SK-N-SH treated with all-trans-retinoic acid at 6 μM for 48 hours (cell line): Measurements from ENCODE around the gene C1QL2.

ENCODE experiments used
- ATAC-seq: fragments of 200-7000 bp; cut with Tn5 transposase; 3 replicates; pipeline ENCODE4 v1.9.1; 2020; ENCODE audit warnings: mild to moderate bottlenecking, moderate library complexity
- ARNTL ChIP-seq: fragments of 450-650 bp; formaldehyde crosslinking; IDR thresholded peaks from 2 replicates; pipeline ENCODE4 v1.5.0; 2020; ENCODE audit warnings: low read depth, mild to moderate bottlenecking, moderate library complexity, borderline replicate concordance
- BACH2 ChIP-seq: fragments of 250-450 bp; sonication (Bioruptor Pico); IDR thresholded peaks from 2 replicates; pipeline ENCODE4 v1.9.0; 2021; ENCODE audit warnings: mild to moderate bottlenecking, borderline replicate concordance
- CREB5 ChIP-seq: fragments of 250-450 bp; sonication (Bioruptor Pico); IDR thresholded peaks from 2 replicates; pipeline ENCODE4 v1.5.1; 2020; ENCODE audit warnings: low read depth, mild to moderate bottlenecking, moderate library complexity
- CSDC2 ChIP-seq: fragments of 250-450 bp; sonication (Bioruptor Pico); IDR thresholded peaks from 2 replicates; pipeline ENCODE4 v1.5.0; 2020; ENCODE audit warnings: mild to moderate bottlenecking, moderate library complexity
- CSRNP3 ChIP-seq: fragments of 250-450 bp; sonication (Bioruptor Pico); IDR thresholded peaks from 2 replicates; pipeline ENCODE4 v1.5.1; 2021; ENCODE audit warnings: mild to moderate bottlenecking, moderate library complexity
- GLIS3 ChIP-seq: fragments of 250-450 bp; sonication (Bioruptor Pico); IDR thresholded peaks from 2 replicates; pipeline ENCODE4 v1.5.0; 2020; ENCODE audit warnings: mild to moderate bottlenecking, moderate library complexity
- ISL1 ChIP-seq: fragments of 250-450 bp; sonication (Bioruptor Pico); IDR thresholded peaks from 2 replicates; pipeline ENCODE4 v2.1.2; 2022; ENCODE audit warnings: mild to moderate bottlenecking, moderate library complexity
- OSR1 ChIP-seq: fragments of 250-450 bp; sonication (Bioruptor Pico); IDR thresholded peaks from 2 replicates; pipeline ENCODE4 v1.8.0; 2022; ENCODE audit warnings: moderate library complexity, mild to moderate bottlenecking, inconsistent platforms
- PATZ1 ChIP-seq: fragments of 250-450 bp; sonication (Bioruptor Pico); IDR thresholded peaks from 2 replicates; pipeline ENCODE4 v1.8.0; 2020; ENCODE audit warnings: mild to moderate bottlenecking, moderate library complexity, borderline replicate concordance
- PPARA ChIP-seq: fragments of 250-450 bp; sonication (Bioruptor Pico); IDR thresholded peaks from 2 replicates; pipeline ENCODE4 v1.5.0; 2020; ENCODE audit warnings: mild to moderate bottlenecking, borderline replicate concordance
- RARB ChIP-seq: fragments of 250-450 bp; sonication (Bioruptor Pico); IDR thresholded peaks from 2 replicates; pipeline ENCODE4 v1.8.0; 2021; ENCODE audit warnings: mild to moderate bottlenecking, moderate library complexity
- SNAI2 ChIP-seq: fragments of 250-450 bp; sonication (Bioruptor Pico); IDR thresholded peaks from 2 replicates; pipeline ENCODE4 v1.5.0; 2020; ENCODE audit warnings: mild to moderate bottlenecking, moderate library complexity
- TCF4 ChIP-seq: fragments of 250-450 bp; sonication (Bioruptor Pico); IDR thresholded peaks from 2 replicates; pipeline ENCODE4 v1.8.0; 2021; ENCODE audit warnings: mild to moderate bottlenecking, moderate library complexity, borderline replicate concordance
- TOX ChIP-seq: fragments of 250-450 bp; sonication (Bioruptor Pico); IDR thresholded peaks from 2 replicates; pipeline ENCODE4 v1.8.0; 2021; ENCODE audit warnings: mild to moderate bottlenecking, moderate library complexity, borderline replicate concordance
- TSHZ2 ChIP-seq: fragments of 250-450 bp; sonication (Bioruptor Pico); IDR thresholded peaks from 2 replicates; pipeline ENCODE4 v1.5.0; 2020; ENCODE audit warnings: mild to moderate bottlenecking, moderate library complexity
- ZC3H10 ChIP-seq: fragments of 250-450 bp; sonication (Bioruptor Pico); IDR thresholded peaks from 2 replicates; pipeline ENCODE4 v1.5.1; 2021; ENCODE audit warnings: mild to moderate bottlenecking, moderate library complexity
- ZFP3 ChIP-seq: fragments of 250-450 bp; sonication (Bioruptor Pico); IDR thresholded peaks from 2 replicates; pipeline ENCODE4 v1.5.0; 2020; ENCODE audit warnings: mild to moderate bottlenecking, moderate library complexity
- ZFP30 ChIP-seq: fragments of 450-650 bp; formaldehyde crosslinking; IDR thresholded peaks from 2 replicates; pipeline ENCODE4 v1.5.0; 2022; ENCODE audit warnings: mild to moderate bottlenecking, moderate library complexity
- ZNF565 ChIP-seq: fragments of 450-650 bp; formaldehyde crosslinking; conservative IDR thresholded peaks from 2 replicates; pipeline ENCODE4 v1.5.0; 2020; ENCODE audit warnings: low read depth, mild to moderate bottlenecking, moderate library complexity
- ZNF70 ChIP-seq: fragments of 450-650 bp; formaldehyde crosslinking; IDR thresholded peaks from 2 replicates; pipeline ENCODE4 v1.5.0; 2020; ENCODE audit warnings: mild to moderate bottlenecking, moderate library complexity
- ZNF8 ChIP-seq: fragments of 450-650 bp; formaldehyde crosslinking; IDR thresholded peaks from 2 replicates; pipeline ENCODE4 v1.5.0; 2020; ENCODE audit warnings: mild to moderate bottlenecking, moderate library complexity
- TF ChIP-seq, protein P1 (sequence below): fragments of 250-450 bp; sonication (Bioruptor Pico); IDR thresholded peaks from 2 replicates; pipeline ENCODE4 v1.8.0; 2021; ENCODE audit warnings: low read depth, mild to moderate bottlenecking, moderate library complexity, borderline replicate concordance

The C1QL2 gene

GRCh38 chr2:119114266-119114665 lies 44.3 kb downstream of the C1QL2 start:
- ATAC-seq = no peak
- TF ChIP-seq SNAI2 (CRISPR knock-in tag) (no peak), CSRNP3 (no peak), TOX (CRISPR knock-in tag) (no peak), OSR1 (CRISPR knock-in tag) (no peak), TCF4 (CRISPR knock-in tag) (no peak), ZFP3 (CRISPR knock-in tag) (no peak), PATZ1 (CRISPR knock-in tag) (no peak), ZC3H10 (CRISPR knock-in tag) (no peak), CSDC2 (CRISPR knock-in tag) (no peak), BACH2 (CRISPR knock-in tag) (no peak), PPARA (CRISPR knock-in tag) (no peak)

DNA sequence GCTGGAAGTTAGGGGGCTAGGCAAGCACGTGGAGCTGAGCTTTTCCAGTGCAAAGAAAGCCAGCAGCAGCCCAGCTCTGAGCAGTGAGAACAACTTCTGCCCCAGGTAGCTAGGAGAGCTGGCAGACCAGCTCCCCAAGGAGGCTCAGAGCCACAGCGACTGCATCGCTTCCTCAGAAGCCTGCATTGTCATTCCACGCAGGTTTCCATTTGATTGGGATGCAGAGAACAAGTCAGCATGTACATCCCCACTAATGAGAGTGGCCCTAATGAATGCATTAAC lies 45.1 kb downstream of the C1QL2 start:
- TF ChIP-seq, protein P1, sequence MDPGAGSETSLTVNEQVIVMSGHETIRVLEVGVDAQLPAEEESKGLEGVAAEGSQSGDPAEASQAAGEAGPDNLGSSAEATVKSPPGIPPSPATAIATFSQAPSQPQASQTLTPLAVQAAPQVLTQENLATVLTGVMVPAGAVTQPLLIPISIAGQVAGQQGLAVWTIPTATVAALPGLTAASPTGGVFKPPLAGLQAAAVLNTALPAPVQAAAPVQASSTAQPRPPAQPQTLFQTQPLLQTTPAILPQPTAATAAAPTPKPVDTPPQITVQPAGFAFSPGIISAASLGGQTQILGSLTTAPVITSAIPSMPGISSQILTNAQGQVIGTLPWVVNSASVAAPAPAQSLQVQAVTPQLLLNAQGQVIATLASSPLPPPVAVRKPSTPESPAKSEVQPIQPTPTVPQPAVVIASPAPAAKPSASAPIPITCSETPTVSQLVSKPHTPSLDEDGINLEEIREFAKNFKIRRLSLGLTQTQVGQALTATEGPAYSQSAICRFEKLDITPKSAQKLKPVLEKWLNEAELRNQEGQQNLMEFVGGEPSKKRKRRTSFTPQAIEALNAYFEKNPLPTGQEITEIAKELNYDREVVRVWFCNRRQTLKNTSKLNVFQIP = no peak
- no peak for TF ChIP-seq TOX (CRISPR knock-in tag)
- no peak for ATAC-seq

- ATAC-seq = no peak
- no peak for TF ChIP-seq PATZ1 (CRISPR knock-in tag)
- TF ChIP-seq ZFP30 (CRISPR knock-in tag) = no peak
- no peak for TF ChIP-seq CREB5 (CRISPR knock-in tag)
- no peak for TF ChIP-seq ZNF565 (CRISPR knock-in tag)
- TF ChIP-seq BACH2 (CRISPR knock-in tag) = no peak
- TF ChIP-seq OSR1 (CRISPR knock-in tag) = no peak
- TF ChIP-seq PPARA (CRISPR knock-in tag) = no peak
- TF ChIP-seq SNAI2 (CRISPR knock-in tag) = no peak
- no peak for TF ChIP-seq TCF4 (CRISPR knock-in tag)
- no peak for TF ChIP-seq GLIS3 (CRISPR knock-in tag)
- TF ChIP-seq ZNF8 = no peak
- TF ChIP-seq, protein P1 = no peak
- TF ChIP-seq ISL1 = no peak
- no peak for TF ChIP-seq ZC3H10 (CRISPR knock-in tag)
- no peak for TF ChIP-seq ZFP3 (CRISPR knock-in tag)
- no peak for TF ChIP-seq ZNF70
- TF ChIP-seq ARNTL (CRISPR knock-in tag) = no peak
- TF ChIP-seq RARB (CRISPR knock-in tag) = no peak
- no peak for TF ChIP-seq TSHZ2 (CRISPR knock-in tag)
- no peak for TF ChIP-seq CSDC2 (CRISPR knock-in tag)
Observed at GRCh38 chr2:119112770-119113488, 45.6 kb downstream of the C1QL2 start.
